Activated naive CD4-positive, alpha-beta T cell treated with anti-CD3 and anti-CD28 coated beads, Interleukin-2, amount 50 U/mL, for 72 hours (primary cell): Measurements from ENCODE around the gene ADAM12. TPM values are rescaled to one million over a fixed set of nuclear protein-coding genes. Genes with fewer than 3 reads are reported as not detected.
"Not testable (repeated sequence)": the region's sequence is repeated elsewhere in the genome, so short reads cannot be mapped to it uniquely, and the experiment has no call there.

Experiments
- ATAC-seq, 2 donors: fragments of 150-1000 bp; cut with Tn5 transposase; 2 replicates each; pipeline ENCODE4 v1.10.0; 2021; ENCODE audit warnings: mild to moderate bottlenecking in 2 of 2, moderate library complexity in 2 of 2
- DNase-seq, 2 donors: peaks; one replicate each; pipeline ENCODE4 v3.0.0; 2021 to 2022; ENCODE audit warnings: low spot score in 2 of 2
- H3K27ac Mint-ChIP-seq, 2 donors: one replicate each; pipeline ENCODE4 v1.8.0; 2022; ENCODE audit warnings: mild to moderate bottlenecking in 2 of 2, mixed read lengths in 2 of 2
- H3K36me3 Mint-ChIP-seq, 2 donors: one replicate each; pipeline ENCODE4 v1.8.0; 2022; ENCODE audit warnings: mixed read lengths in 2 of 2
- H3K9me3 Mint-ChIP-seq, 2 donors: one replicate each; pipeline ENCODE4 v1.8.0; 2022; ENCODE audit warnings: mixed read lengths in 2 of 2
- total RNA-seq, 2 donors: library from RNA; stranded (reverse); gene quantifications; one replicate each; pipeline ENCODE4 v1.2.3, GENCODE V29; 2022

The ADAM12 gene
- total RNA-seq, 2 donors from 2014 or later = 0.32 to 1.2 TPM

GRCh38 chr10:126177417-126178030 is 210.8 kb downstream of the ADAM12 start:
- ATAC-seq = no peak
- DNase-seq = no peak
- Mint-ChIP-seq H3K36me3 (peaks cover 0 to 4% of the 10 kb centered on the region in 2 donors), H3K9me3 (no peaks in the 10 kb centered on the region), H3K27ac (no peak overlapping the region)

GRCh38 chr10:126175641-126176262 is 212.5 kb downstream of the ADAM12 start:
- Mint-ChIP-seq H3K27ac (no peak overlapping the region), H3K9me3 (no peaks in the 10 kb centered on the region), H3K36me3 (no peaks in the 10 kb centered on the region)
- ATAC-seq = no peak
- no peak for DNase-seq

- ATAC-seq, H3K36me3 Mint-ChIP-seq, DNase-seq, H3K9me3 Mint-ChIP-seq, H3K27ac Mint-ChIP-seq: not testable (repeated sequence)
Observed at GRCh38 chr10:126172755-126173154, 215.5 kb downstream of the ADAM12 start.

GRCh38 chr10:126171555-126171954 is 216.7 kb downstream of the ADAM12 start:
- Mint-ChIP-seq H3K27ac (no peak overlapping the region), H3K9me3 (no peaks in the 10 kb centered on the region), H3K36me3 (no peaks in the 10 kb centered on the region)
- no peak for ATAC-seq
- no peak for DNase-seq

GRCh38 chr10:126170776-126171175 is 217.5 kb downstream of the ADAM12 start:
- no peak for ATAC-seq
- H3K9me3 Mint-ChIP-seq = no peaks in the 10 kb centered on the region
- DNase-seq = no peak
- no peak overlapping the region for H3K27ac Mint-ChIP-seq
- no peaks in the 10 kb centered on the region for H3K36me3 Mint-ChIP-seq

- ATAC-seq (no peak), DNase-seq (no peak)
- no peak overlapping the region for H3K27ac Mint-ChIP-seq
- H3K36me3 Mint-ChIP-seq = no peaks in the 10 kb centered on the region
- H3K9me3 Mint-ChIP-seq = no peaks in the 10 kb centered on the region
Observed at GRCh38 chr10:126170371-126170770, 217.9 kb downstream of the ADAM12 start.

- DNase-seq (no peak), ATAC-seq (no peak)
- Mint-ChIP-seq H3K9me3 (no peaks in the 10 kb centered on the region), H3K36me3 (no peaks in the 10 kb centered on the region), H3K27ac (no peak overlapping the region)
Observed at GRCh38 chr10:126169899-126170298, 218.4 kb downstream of the ADAM12 start.

GRCh38 chr10:126166797-126167196 is 221.5 kb downstream of the ADAM12 start:
- peak overlapping the region in 1 of 2 donors; percentile 68 for H3K27ac Mint-ChIP-seq
- H3K36me3 Mint-ChIP-seq = peaks cover 0 to 14% of the 10 kb centered on the region in 2 donors
- H3K9me3 Mint-ChIP-seq = peaks cover 5 to 12% of the 10 kb centered on the region in 2 donors
- DNase-seq (peak in 1 of 2 donors; percentile 7), ATAC-seq (peak in 1 of 2 donors; percentile 88)

GRCh38 chr10:126165874-126166273 is 222.4 kb downstream of the ADAM12 start:
- peaks cover 0 to 15% of the 10 kb centered on the region in 2 donors for H3K36me3 Mint-ChIP-seq
- H3K9me3 Mint-ChIP-seq = peaks cover 5 to 19% of the 10 kb centered on the region in 2 donors
- no peak for DNase-seq
- no peak for ATAC-seq
- H3K27ac Mint-ChIP-seq = no peak overlapping the region

GRCh38 chr10:126163506-126163905 is 224.8 kb downstream of the ADAM12 start:
- peaks cover 5 to 20% of the 10 kb centered on the region in 2 donors for H3K9me3 Mint-ChIP-seq
- no peak for ATAC-seq
- no peak overlapping the region for H3K27ac Mint-ChIP-seq
- no peak for DNase-seq
- peaks cover 0 to 15% of the 10 kb centered on the region in 2 donors for H3K36me3 Mint-ChIP-seq

GRCh38 chr10:126161691-126162090 is 226.6 kb downstream of the ADAM12 start:
- DNase-seq (no peak), ATAC-seq (no peak)
- Mint-ChIP-seq H3K36me3 (peaks cover 0 to 15% of the 10 kb centered on the region in 2 donors), H3K27ac (no peak overlapping the region), H3K9me3 (peaks cover 5 to 20% of the 10 kb centered on the region in 2 donors)

- DNase-seq (no peak), ATAC-seq (no peak)
- Mint-ChIP-seq H3K36me3 (peaks cover 0 to 15% of the 10 kb centered on the region in 2 donors), H3K9me3 (peaks cover 5 to 20% of the 10 kb centered on the region in 2 donors), H3K27ac (no peak overlapping the region)
Observed at GRCh38 chr10:126160971-126161630, 227.2 kb downstream of the ADAM12 start.

GRCh38 chr10:126160571-126160970 is 227.7 kb downstream of the ADAM12 start:
- DNase-seq (no peak), ATAC-seq (no peak)
- peaks cover 0 to 15% of the 10 kb centered on the region in 2 donors for H3K36me3 Mint-ChIP-seq

GRCh38 chr10:126158133-126158892 is 230.0 kb downstream of the ADAM12 start:
- no peak for ATAC-seq
- no peak for DNase-seq
- no peak overlapping the region for H3K27ac Mint-ChIP-seq
- peaks cover 0 to 15% of the 10 kb centered on the region in 2 donors for H3K36me3 Mint-ChIP-seq
- peaks cover 5 to 20% of the 10 kb centered on the region in 2 donors for H3K9me3 Mint-ChIP-seq

More at GRCh38 chr10:126160571-126160970, 227.7 kb downstream of the ADAM12 start:
- no peak overlapping the region for H3K27ac Mint-ChIP-seq
- H3K9me3 Mint-ChIP-seq = peaks cover 5 to 20% of the 10 kb centered on the region in 2 donors

GRCh38 chr10:126157189-126157588 is 231.1 kb downstream of the ADAM12 start:
- Mint-ChIP-seq H3K36me3 (peaks cover 0 to 4% of the 10 kb centered on the region in 2 donors), H3K9me3 (peaks cover 3 to 11% of the 10 kb centered on the region in 2 donors), H3K27ac (no peak overlapping the region)
- DNase-seq (no peak), ATAC-seq (no peak)

- Mint-ChIP-seq H3K27ac (peak overlapping the region in 1 of 2 donors; percentile 67), H3K36me3 (no peaks in the 10 kb centered on the region), H3K9me3 (peaks cover 0 to 7% of the 10 kb centered on the region in 2 donors)
- DNase-seq (no peak), ATAC-seq (no peak)
Observed at GRCh38 chr10:126156503-126156902, 231.8 kb downstream of the ADAM12 start.

- peak in 1 of 2 donors; percentile 50 for ATAC-seq
- no peaks in the 10 kb centered on the region for H3K36me3 Mint-ChIP-seq
- DNase-seq = no peak
- H3K9me3 Mint-ChIP-seq = peaks cover 0 to 2% of the 10 kb centered on the region in 2 donors
- H3K27ac Mint-ChIP-seq = no peak overlapping the region
Observed at GRCh38 chr10:126156012-126156411, 232.3 kb downstream of the ADAM12 start.
